NCI-H1105 treated with DMSO at 0.1 percent for 48 hours (cell line): ENCODE measurements around the gene TBC1D20.
"Not testable (repeated sequence)": the region's sequence is repeated elsewhere in the genome, so short reads cannot be mapped to it uniquely, and the experiment has no call there.

Experiments used
- DNase-seq: peaks from one replicate; lab custom pipeline; 2025; lab: John Stamatoyannopoulos, UW

TBC1D20 gene

GRCh38 chr20:475463-476357, 13.4 kb upstream of the TBC1D20 start:
- no peak for DNase-seq

- no peak for DNase-seq
Observed at GRCh38 chr20:474581-474980, 12.2 kb upstream of the TBC1D20 start.

DNA sequence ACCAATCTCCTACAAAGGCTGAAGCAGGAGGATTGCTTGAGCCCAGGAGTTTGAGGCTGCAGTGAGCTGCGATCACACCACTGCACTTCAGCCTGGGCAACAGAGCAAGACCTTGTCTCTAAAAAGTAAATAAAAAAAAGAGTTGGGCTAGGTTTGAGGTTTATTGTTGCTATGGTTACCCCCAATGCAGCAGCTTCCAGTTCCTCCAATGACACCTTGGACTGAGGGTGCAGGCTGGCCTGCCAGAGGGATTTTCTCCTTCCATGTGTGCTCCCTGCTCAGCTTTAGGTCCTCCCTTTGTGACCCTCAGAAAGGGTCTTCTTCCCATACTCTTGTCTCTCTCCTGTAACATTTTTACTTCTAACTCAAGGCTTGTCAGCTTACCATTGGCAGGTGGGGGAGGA, 10.6 kb upstream of the TBC1D20 start:
- DNase-seq: no peak

DNA sequence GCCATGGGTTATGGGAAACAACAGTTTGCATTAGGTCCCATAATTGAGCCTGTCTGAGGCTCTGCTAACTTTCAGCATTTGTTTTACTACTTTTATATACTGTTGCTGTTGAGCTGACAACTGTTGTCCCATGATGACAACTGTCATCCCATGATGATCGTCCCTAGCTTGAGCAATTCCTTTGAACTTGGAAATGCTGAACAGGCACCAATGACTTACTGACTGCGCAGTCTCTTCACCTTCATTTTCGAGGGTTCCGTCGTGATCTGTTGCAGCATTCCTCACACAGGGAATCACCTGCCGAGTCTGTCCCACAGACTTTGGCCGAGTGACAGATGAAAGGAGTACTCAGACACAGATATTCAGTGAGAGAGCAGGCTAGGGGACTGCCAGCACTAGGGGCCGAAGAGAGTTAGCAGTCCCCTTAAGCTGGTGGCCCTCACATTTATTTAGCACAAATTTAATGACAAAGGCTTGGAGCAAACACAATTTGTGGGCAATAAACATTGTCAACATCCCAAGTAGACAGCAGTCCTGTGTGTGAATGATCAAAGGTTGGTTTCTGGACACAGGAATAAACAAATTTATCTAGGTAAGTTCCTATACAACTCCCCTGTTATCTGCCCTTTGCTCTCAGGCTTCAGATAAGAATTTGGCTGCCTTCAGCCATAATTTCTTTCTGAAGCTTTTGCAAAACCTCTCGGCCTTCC, 10.0 kb upstream of the TBC1D20 start:
- no peak for DNase-seq

- no peak for DNase-seq
Observed at GRCh38 chr20:469746-470490, 7.6 kb upstream of the TBC1D20 start.

- DNase-seq: no peak
Observed at GRCh38 chr20:467755-468154, 5.4 kb upstream of the TBC1D20 start.

- peak; percentile 43 for DNase-seq
Observed at GRCh38 chr20:461254-462198, 807 bp downstream of the TBC1D20 start.

DNA sequence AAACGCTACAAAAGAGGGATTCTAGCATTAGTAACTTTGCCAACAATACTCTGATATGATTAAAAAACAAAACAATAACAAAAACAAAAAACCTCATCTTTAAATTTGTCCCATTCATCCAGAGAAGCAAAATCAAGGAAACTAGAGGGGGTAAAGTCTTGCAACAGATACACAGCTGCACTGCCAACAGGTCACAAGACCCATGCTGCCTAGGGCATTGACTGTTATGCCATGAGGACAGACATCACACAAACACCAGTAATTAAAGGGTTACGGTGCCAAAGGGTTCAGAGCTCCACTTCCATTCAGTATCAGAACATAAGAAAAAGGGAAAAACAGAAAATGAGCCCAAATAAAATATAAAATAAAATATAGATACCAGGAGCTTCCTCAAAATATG, 1.6 kb downstream of the TBC1D20 start:
- no peak for DNase-seq

- DNase-seq: no peak
Observed at GRCh38 chr20:460180-460579, 2.2 kb downstream of the TBC1D20 start.

- DNase-seq: no peak
Observed at GRCh38 chr20:458776-459175, 3.6 kb downstream of the TBC1D20 start.

DNA sequence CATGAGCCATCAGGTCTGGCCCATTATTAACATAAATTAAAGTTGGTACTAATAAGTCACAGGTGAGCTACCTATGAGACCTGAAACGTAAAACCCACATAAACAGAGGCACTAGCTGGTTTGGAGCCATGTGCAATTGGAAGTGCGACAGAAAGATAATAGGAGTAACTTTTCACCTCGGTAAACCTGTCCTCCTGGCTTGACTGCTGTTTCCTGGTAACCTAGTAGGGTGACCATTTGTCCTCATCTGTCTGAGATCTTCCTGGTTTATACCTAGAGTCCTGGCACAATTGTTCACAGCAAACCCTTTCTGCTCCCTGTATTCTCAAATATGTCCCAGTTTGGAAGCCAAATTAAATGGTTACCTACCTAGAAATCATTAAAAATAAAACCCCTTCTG, 7.4 kb downstream of the TBC1D20 start:
- DNase-seq: no peak

- DNase-seq: not testable (repeated sequence)
Observed at GRCh38 chr20:452021-452420, 10.3 kb downstream of the TBC1D20 start.

- DNase-seq: no peak
Observed at GRCh38 chr20:445514-446336, 16.6 kb downstream of the TBC1D20 start.

GRCh38 chr20:444862-445426, 17.4 kb downstream of the TBC1D20 start:
- DNase-seq: no peak

GRCh38 chr20:444117-444516, 18.2 kb downstream of the TBC1D20 start:
- DNase-seq: no peak

- DNase-seq: no peak
Observed at GRCh38 chr20:443223-443775, 19.0 kb downstream of the TBC1D20 start.

GRCh38 chr20:440636-441035, 21.7 kb downstream of the TBC1D20 start:
- DNase-seq: no peak

DNA sequence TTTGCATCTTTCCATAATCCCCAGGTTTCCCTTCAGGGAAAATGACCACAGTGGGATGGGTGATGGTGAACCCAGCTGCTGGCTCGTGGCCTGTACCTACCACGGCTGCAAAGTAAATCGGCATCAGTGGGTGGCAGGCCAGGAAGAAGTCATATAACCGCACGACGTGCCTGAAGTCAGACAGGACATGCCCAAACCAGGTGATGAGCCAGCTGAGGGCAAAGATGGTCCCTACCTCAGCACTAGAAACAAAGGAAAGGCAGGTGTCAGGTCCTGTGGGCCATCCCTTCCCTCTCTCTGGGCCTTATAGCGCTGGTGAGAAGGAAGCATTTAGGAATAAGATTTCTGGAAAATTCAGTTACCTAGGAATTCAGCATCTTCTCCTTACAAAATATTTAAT, 22.2 kb downstream of the TBC1D20 start:
- no peak for DNase-seq

DNA sequence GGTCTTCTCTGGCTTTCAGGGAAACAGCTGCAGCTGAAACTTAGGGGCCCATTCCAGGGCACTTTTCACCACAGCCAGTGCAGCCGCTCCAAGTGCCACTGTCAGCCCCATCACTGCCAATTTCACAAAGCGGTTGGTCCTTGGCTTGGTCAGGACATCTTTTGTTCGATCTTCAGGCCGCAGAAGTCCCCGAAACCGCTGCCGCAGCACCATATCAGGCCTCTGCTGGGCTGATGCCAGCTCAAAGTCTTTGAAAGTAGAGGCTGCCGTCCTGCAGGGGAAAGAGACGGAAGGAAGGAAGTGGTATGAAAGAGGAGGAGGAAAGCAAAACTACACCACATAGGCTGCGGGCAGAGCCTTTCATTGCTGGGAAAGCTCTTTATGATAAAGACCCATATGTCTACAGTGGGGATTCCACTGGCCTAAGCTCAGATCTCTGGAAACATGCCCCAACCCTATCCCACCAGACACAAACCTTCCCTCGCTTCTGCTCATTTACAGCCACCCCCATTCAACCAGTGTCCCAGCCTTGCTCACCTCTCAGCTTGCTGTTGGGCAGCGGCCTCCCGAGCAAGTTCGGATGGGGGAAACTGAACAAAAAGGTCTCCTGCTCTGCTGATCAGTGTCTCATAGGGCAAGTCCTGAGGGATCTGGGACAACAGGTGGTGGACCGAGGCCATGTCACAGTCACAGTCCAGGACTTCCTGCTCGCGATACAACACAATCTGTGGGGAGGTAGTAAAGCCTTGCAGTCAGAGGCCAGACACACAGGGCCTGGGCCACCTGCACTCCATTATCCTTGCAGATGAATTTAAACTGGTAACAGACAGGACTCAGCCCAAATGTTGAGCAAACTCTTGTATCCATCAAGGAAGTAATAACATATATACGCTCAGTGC, 23.5 kb downstream of the TBC1D20 start:
- DNase-seq: no peak
